AG08396 (cell line): ENCODE results near the gene BLOC1S1.

ENCODE experiments used
- DNase-seq: peaks from one replicate; pipeline ENCODE4 v3.0.0; 2012; ENCODE audit warnings: low spot score, mixed read lengths

Gene BLOC1S1

DNA sequence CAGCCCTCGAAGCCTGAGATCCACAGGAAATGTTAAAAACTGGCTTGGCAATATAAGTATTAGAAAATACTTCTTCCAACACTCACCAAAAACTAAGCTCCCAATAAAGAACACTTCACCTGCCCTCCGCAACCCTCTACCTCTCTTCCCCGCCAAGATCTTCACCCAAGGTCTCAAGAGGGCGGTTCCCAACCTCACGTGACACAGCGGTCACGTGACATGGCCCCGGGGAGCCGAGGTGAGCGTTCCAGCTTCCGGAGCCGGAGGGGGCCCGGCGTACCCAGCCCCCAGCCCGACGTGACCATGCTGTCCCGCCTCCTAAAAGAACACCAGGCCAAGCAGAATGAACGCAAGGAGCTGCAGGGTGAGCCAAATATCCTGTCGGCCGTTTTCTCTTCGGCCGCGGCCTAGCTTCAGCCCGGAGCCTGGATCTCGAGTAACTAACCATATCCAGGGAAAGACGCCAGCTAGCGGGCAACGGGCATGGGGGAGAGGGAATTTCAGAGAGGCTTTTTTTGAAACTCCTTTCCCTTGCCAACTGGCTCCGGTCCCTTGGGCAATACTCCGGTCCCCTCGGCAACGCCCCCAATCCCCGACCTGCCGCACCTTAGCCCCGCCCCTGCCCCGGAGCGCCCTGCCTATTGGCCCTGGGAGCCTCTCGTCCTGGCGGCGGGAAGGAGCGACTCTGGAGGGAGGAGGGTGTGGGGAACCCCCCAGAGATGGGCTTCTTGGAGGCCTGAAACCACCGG lies at the start of gene BLOC1S1:
Gene BLOC1S1 (plus strand): TSS at position 214 of the 749 bp plus-strand sequence. CDS start 6 bp downstream, at position 220.
- peak; percentile 91 for DNase-seq

DNA sequence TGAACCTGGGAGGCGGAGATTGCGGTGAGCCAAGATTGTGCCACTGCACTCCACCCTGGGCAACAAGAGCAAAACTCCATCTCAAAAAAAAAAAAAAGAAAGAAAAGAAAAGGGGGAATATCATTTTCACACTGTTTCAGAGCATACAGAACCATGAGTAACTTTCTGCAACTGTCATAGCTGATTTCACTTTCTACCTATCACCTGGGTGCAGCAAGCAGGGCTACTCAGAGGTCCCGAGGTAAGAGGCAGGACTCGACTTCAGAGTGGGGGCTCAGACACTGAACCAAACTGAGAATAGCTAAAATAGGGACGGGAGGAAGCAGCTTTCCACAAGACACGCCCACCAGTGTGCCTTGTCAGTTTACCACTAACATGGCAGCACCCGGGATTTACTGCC lies 49.3 kb upstream of the BLOC1S1 start:
- DNase-seq, result no peak

DNA sequence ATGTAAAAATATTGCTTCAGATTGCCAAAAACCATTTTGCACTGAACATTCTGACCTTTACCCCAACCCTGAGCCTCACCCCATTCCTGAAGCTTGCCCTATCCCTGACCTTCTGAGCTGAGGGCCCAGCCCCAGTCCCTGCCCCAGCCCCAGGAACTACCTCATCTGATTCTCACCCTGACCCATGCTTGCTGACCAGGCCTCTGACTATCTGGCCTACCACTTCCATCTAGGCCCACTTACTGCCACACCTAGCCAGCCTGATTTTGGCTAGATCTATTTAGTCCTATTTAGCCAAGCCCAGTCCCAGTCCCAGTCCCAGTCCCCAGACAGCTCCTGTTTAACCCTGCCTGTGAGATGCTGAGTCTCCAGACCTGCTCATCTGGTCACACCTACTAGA lies 45.6 kb upstream of the BLOC1S1 start:
- DNase-seq, result no peak

DNA sequence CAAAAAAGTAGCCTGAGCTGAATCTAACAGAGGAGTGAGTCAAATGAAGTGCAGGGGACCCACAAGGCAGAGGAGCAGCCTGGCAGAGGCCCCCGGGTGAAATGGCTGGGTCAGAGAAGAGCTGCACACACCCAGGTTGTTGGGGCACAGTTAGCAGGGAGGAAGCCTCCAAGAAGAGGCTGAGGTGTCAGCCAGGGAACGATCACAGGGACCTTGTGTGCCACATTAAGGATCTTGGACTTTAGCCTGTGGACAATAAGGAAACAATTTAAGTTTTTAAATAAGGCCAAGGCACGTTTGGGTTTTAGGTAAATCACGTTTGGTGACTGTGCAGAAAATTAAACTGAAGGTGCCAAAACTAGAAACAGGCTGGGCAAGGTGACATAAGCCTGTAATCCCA lies 44.1 kb upstream of the BLOC1S1 start:
- DNase-seq, result no peak

DNA sequence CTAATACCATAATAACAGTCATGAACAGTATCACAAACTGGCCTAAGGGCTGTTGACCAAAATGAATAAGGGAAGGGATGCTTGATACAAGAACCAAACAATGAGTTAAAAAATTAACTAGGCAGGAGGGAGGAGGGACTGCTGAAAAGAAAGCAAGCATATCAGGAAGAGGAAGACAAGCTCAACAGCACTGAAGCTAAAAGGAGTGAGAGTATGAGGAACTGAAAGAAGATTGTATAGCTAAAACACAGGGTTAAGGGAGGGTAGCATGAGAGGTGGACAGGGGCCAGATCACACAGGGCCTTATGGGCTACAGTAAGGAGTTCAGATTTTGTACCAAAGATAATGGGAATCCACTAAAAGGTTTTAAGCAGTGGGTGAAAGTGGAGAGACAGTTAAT lies 42.2 kb upstream of the BLOC1S1 start:
- no peak for DNase-seq

DNA sequence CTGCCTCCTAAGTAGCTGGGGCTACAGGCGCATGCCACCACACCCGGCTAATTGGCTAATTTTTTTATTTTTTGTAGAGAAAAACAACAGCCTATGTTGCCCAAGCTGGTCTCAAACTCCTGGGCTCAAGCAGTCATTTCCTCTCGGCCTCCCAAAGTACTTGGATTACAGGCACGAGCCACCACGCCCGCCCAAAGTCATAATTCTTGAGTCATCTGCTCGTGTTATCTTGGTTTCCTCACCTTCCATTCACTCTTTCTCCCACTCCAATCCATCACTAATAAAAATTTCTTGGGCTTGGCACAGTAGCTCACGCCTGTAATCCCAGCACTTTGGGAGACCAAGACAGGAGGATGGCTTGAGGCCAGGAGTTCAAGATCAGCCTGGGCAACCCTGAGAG lies 40.2 kb upstream of the BLOC1S1 start:
- no peak for DNase-seq

DNA sequence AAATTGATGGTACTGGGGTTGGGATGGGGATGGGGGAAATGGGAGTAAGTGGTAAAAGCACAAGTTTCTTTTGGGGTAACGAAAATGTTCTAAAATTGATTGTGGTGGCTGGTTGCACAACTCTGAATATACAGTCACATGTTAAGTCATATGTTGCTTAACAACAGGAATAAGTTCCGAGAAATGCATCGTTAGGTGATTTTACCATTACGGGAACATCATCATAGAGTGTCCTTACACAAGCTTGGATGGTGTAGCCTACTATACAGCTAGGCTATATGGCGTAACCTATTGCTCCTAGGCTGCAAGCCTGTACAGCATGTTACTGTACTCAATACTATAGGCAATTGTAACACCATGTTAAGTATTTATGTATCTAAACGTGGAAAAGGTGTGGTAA lies 39.1 kb upstream of the BLOC1S1 start:
- no peak for DNase-seq

DNA sequence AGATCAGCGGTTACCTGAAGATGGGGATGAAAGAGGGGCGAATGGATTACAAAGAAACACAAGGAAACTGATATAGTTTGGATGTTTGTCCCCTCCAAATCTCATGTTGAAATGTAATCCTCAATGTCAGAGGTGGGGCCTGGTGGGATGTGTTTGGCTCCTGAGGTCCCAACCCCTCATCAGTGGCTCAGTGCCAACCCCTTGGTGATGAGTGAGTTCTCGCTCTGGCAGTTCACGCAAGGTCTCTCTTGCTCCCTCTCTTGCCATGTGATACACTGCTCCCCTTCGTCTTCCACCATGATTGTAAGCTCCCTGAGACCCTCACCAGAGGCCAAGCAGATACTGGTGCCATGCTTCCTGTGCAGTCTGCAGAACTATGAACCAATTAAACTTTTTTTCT lies 36.2 kb upstream of the BLOC1S1 start:
- DNase-seq, result no peak

DNA sequence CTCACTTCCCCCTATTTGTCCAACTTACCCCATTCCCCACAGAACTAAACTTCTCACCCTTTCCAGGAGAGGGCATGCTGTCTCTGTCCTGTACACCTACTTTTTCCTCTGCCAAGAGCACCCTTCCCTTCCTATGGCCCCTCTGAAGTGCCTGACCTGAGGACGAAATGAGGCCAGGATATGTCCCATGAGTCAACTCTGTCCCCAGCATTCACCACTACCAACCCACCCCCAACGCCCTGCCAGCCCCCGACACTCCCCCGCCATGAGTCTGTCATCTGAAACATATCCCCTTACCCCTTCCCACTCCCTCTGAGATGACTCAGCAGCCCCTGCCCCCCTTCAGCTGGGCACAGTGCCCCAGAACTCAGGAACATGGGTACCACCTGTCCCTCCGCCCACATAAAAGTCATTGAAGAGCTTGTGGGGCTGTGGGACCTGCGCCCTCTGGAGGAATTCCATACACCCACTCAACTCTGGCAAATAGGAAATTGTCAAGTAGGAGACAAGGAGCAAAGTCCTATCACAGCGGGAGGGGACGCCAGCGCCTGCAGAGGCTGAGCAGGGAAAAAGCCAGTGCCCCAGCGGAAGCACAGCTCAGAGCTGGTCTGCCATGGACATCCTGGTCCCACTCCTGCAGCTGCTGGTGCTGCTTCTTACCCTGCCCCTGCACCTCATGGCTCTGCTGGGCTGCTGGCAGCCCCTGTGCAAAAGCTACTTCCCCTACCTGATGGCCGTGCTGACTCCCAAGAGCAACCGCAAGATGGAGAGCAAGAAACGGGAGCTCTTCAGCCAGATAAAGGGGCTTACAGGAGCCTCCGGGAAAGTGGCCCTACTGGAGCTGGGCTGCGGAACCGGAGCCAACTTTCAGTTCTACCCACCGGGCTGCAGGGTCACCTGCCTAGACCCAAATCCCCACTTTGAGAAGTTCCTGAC lies 34.4 kb upstream of the BLOC1S1 start:
- peak; percentile 53 for DNase-seq

DNA sequence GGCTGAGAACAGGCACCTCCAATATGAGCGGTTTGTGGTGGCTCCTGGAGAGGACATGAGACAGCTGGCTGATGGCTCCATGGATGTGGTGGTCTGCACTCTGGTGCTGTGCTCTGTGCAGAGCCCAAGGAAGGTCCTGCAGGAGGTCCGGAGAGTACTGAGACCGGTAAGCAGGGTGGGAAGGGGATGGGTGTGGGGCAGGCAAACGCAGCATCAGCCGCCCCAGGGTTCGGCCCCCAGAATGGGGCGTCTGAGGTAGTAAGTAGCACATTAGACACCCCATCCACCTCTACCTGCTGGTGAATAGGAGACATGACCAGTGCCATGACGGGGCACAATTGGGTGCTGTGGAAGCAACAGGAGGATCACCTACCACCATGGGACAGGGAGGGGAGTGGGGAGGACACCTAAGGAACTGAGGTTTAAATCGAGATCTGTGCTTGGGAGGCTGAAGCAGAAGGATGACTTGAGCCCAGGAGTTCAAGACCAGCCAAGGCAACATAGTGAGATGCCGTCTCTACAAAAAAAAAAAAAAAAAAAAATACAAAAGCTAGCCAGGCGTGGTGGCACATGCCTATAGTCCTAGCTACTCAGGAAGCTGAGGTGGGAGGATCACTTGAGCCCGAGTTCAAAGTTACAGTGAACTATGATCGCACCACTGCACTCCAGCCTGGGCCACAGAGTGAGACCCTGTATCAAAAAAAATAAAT lies 33.6 kb upstream of the BLOC1S1 start:
- no peak for DNase-seq

DNA sequence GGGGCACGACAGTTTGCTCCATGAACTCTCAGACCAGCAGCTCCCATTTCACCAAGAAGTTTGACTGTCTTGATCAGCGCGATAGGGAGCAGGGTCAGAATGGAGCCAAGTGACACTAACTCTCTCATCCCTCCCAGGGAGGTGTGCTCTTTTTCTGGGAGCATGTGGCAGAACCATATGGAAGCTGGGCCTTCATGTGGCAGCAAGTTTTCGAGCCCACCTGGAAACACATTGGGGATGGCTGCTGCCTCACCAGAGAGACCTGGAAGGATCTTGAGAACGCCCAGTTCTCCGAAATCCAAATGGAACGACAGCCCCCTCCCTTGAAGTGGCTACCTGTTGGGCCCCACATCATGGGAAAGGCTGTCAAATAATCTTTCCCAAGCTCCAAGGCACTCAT lies 32.2 kb upstream of the BLOC1S1 start:
- no peak for DNase-seq

DNA sequence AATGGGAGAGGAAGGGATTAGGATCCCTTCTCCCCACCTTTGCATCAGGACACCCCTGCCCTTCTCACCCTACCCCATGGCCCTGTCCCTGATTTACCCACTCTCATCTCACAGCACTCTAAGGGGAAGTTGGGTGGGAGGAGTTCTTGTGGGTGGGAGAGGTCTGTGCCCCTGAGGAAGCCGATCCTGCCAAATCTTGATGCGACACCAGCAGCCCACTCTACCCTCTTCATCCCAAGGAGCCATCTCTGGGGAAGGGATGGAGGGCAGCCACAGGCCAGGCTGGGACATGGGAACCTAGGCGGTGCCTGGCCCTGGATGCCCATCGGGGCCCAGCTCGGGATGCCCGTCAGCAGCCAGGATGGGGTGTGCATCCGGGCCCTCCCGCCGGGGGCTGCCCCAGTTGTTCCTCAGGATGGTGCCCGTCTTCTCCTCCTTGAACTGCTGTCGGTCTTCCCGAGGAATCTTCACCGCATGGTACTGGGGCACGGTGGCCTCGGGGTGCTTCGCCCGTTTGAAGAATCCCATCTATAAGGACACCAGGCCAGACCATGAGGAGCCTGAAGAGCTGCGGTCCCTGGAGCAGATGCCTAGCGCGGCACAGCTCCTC lies 31.0 kb upstream of the BLOC1S1 start:
- no peak for DNase-seq

DNA sequence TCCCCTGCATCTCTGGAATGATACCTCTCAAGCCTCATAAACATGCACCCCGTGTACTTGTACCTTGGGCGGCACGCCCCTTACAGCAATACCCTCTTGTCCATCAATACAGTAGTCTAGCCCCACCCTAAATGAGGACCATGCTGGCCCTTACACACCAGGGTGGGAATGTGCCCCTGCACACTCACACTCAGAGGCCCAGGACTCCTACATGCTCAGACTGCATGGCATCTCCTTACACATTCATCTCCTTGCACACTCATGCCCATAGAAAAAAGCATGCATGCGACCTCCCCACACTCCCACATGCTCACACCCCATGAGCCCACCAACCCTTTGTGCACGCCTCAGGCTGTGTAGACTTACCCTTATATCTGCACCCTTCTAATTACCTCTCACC lies 30.2 kb upstream of the BLOC1S1 start:
- DNase-seq, result no peak

DNA sequence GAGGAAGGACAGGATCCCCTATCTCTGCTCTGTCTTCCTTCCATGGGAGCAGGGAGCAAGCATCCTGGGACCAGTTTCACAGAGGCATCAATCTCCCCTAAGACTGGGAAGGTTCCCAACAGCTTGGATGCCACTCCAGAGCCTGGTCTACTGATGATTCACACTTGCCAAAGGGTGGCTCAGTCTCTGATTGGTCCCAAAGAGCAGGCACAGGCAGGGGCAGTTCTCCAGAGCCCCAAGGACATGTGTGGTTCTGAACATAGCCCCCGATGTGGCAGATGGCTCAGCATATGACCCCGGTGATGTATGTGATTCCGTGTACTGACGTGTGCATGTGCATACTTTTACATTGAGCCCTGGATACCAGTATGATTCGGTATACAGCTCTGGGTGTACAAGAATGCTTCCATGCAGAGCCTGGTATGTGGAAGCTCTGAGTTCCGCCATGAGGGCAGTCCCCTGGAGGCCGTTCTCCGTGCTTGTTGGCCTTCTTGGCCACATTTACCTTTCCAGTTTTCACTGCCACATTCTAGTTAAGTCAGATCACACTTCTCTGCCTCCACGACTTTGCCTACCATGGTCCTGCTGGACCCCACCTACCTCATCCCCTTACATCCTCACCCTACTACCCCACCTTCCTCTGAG lies 29.4 kb upstream of the BLOC1S1 start:
- DNase-seq, result no peak

DNA sequence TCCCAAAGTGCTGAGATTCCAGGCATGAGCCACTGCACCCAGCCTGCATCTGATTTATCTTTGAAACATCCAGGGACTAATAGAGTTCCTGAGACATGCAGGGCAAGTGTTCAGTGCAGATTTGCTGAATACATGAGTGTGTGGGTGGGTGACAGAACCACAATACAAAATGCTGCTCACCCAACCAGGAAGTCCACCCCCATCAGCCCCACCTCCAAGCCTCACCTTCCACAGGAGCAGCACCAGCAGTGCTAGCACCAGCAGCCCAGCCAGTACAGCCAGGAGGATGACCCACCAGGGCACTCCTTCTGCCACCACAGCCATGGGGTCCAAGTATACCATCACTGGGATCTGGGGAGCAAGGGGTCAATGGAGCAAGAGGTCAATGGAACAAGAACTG lies 28.1 kb upstream of the BLOC1S1 start:
- DNase-seq, result no peak

DNA sequence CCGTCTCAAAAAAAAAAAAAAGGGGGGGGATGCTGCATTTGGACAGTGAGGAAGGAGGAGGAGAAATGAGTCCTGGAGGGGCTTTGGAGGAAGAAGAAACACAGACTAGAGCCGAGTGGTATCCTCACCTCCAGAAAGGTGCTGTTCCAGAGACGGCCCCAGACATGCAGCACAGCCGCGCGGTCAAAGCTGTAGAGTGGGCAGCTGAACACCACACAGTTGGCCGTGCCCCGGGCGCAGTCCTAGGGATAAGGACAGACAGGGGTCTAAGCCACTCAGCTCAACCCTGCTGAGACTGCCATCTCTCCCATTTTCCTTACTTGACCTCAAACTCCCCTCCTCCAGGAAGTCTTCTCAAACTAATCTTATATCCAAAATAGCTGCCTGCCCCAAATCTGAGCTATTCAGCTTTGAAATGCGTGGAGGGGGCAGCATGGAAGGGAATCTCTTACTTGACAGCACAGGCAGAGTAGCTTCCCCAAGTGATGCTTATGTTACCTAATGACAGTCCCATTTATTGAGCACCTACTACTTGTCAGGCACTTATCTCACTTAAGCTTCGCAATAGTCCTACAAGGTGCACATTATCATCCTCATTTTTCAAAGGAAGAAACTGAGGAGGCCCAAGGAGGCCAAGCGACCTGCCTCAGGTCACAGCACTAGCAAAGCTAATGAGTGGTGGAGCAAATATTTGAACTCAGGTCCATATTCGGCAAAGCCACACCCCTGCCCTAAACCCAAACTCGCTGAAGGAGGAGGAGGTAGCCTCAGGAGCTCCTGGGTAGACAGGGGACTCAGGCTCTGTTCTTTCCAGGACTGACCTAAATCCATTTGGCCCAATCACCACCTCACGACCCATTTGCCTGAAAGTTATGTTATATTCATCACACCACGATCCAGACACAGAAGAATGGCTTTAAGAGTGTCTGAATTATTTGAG lies 26.9 kb upstream of the BLOC1S1 start:
- no peak for DNase-seq

DNA sequence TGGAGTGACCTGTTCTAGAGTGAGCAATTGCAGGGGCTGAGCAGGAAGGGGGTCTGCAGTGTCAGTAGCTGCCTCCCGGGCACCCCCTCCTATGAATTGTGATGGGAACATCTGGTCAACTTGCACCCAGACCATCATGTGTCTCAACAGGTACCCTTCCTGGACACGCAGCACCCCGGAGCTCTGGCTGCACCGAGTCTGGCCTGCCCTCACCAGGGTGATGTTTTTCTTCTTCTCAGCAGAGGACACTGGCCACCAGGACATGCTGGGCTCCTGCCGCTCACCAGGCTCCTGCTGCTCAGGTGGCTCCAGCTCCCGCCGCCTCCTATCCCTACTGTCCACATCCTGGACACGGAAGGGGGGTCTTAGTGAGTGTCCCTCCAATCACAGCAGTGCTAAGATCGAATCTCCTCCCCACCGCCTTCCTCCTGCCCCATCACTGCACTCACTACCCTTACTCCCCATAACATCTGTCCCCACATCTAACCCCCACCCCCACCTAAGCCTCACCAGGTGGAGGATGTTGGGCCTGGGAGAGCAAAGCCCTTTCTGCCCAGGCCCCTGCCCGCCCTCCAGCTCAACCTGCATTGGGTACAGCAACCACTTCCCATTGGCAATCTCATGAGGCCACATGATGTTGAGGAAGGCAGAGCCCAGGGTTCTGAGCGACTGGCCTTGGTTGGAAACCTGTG lies 23.1 kb upstream of the BLOC1S1 start:
- DNase-seq, result no peak

DNA sequence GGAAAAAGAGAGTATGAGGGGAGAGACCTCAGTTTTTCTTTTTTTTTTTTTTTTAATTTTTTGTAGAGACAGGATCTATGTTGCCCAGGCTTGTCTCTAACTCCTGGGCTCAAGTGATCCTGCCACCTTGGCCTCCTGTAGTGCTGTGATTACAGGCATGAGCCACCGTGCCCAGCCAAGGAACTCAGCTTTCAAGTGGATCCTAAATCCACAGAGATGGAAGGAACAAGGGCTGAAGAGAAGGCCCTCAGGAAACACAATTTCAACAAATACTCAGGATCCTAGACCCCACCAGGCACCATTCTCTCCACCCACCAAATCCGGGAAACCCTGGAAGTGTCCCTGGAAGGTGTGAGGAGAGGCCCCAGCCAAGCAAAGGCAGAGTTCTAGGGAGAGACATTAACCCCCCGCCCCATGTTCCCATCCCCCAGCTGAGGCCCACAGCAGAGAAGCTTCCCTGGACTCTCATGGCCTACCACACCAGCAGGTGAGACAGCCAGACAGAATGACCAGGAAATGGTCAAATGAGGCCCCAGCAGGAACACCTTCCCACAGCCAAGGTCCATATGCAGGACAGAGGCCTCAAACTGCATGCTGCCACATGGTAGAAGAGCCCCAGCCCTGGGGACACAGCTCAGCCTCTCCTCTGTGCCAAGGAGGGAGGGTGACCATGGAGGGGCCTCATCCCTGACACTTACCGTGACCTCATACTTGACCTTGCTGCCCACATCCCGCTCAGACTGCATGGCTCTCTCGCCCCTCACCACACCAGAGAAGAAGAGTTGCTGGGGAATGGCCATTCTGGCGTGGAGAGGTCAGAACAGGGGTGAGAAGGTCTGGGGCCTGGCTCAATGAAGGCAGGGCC lies 22.3 kb upstream of the BLOC1S1 start:
- DNase-seq, result no peak

DNA sequence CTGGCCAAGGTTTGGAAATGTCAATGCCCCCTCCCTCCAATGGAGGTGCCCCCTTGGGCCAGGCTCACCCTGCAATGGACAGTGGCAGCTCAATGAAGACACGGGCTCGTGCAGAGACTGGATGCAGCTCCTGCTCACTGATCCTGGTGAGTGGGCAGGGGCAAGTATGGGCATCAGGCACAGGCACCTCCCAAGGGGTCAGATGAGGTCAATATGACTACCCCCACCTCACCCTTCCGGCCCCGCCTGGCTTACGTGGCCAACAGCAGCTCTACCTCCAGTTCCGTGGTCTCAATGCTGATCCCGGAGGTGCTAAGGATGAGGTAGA lies 21.7 kb upstream of the BLOC1S1 start:
- no peak for DNase-seq
